D721Med (cell line): ENCODE data around the gene SMG6.

ENCODE experiments used
- DNase-seq: peaks from one replicate; pipeline ENCODE4 v3.0.0; 2011; ENCODE audit warnings: low spot score; ENCODE audit not compliant: insufficient read length
- FAIRE-seq: peaks from 2 replicates; lab custom pipeline; 2011; peaks lifted over from hg19 to GRCh38; lab: Jason Lieb, UNC
- TF ChIP-seq, protein P1 (sequence below): IDR thresholded peaks from 2 replicates; pipeline ENCODE4 v1.5.1; 2012; ENCODE audit warnings: mild to moderate bottlenecking, control low read depth; ENCODE audit not compliant: insufficient read depth; ENCODE audit errors: missing control alignments

SMG6 gene

DNA sequence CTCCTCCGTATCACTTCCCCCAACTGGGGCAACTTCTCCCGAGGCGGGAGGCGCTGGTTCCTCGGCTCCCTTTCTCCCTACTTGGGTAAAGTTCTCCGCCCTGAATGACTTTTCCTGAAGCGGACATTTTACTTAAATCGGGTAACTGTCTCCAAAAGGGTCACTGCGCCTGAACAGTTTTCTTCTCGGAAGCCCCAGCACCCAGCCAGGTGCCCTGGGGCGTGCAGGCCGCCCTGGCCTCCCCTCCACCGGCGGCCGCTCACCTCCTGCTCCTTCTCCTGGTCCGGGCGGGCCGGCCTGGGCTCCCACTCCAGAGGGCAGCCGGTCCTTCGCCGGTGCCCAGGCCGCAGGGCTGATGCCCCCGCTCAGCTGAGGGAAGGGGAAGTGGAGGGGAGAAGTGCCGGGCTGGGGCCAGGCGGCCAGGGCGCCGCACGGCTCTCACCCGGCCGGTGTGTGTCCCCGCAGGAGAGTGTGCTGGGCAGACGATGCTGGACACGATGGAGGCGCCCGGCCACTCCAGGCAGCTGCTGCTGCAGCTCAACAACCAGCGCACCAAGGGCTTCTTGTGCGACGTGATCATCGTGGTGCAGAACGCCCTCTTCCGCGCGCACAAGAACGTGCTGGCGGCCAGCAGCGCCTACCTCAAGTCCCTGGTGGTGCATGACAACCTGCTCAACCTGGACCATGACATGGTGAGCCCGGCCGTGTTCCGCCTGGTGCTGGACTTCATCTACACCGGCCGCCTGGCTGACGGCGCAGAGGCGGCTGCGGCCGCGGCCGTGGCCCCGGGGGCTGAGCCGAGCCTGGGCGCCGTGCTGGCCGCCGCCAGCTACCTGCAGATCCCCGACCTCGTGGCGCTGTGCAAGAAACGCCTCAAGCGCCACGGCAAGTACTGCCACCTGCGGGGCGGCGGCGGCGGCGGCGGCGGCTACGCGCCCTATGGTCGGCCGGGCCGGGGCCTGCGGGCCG lies 247.1 kb downstream of the SMG6 start:
- FAIRE-seq (no peak), DNase-seq (no peak)
- TF ChIP-seq, protein P1, sequence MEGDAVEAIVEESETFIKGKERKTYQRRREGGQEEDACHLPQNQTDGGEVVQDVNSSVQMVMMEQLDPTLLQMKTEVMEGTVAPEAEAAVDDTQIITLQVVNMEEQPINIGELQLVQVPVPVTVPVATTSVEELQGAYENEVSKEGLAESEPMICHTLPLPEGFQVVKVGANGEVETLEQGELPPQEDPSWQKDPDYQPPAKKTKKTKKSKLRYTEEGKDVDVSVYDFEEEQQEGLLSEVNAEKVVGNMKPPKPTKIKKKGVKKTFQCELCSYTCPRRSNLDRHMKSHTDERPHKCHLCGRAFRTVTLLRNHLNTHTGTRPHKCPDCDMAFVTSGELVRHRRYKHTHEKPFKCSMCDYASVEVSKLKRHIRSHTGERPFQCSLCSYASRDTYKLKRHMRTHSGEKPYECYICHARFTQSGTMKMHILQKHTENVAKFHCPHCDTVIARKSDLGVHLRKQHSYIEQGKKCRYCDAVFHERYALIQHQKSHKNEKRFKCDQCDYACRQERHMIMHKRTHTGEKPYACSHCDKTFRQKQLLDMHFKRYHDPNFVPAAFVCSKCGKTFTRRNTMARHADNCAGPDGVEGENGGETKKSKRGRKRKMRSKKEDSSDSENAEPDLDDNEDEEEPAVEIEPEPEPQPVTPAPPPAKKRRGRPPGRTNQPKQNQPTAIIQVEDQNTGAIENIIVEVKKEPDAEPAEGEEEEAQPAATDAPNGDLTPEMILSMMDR: no peak

DNA sequence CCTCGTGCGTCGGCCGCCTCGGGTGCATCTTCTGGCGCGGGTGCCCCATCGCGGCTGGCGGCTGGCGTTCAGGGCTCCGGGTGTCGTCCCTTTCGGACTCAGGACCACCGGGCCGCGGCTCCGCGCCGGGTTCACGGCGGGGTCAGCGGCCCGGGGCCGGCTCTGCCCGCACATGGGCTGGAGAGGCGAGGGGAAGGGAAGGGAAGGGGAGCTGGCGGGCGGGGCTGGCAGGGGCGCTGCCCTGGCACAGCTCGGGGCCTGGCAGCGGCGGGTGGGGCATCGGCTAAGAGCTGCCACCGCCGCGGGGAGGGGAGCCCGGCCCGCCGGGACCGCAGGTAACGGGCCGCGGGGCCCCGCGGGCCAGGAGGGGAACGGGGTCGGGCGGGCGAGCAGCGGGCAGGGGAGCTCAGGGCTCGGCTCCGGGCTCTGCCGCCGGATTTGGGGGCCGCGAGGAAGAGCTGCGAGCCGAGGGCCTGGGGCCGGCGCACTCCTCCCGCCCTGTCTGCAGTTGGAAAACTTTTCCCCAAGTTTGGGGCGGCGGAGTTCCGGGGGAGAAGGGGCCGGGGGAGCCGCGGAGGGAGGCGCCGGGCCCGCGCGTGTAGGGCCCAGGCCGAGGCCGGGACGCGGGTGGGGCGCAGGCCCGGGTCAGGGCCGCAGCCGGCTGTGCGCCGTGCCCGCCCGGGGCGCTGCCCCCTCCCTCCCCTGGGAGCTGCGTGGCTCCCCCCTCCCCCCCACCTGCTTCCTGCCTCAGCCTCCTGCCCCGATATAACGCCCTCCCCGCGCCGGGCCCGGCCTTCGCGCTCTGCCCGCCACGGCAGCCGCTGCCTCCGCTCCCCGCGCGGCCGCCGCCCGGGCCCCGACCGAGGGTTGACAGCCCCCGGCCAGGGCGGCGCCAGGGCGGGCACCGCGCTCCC lies 248.0 kb downstream of the SMG6 start:
- TF ChIP-seq, protein P1: no peak
- no peak for FAIRE-seq
- DNase-seq: no peak

GRCh38 chr17:2054512-2055291 lies 248.9 kb downstream of the SMG6 start, which contains the start of gene HIC1:
HIC1 (plus strand) TSS chr17:2055103; CDS start chr17:2056691, 1,588 bp downstream.
- TF ChIP-seq, protein P1: peak; percentile 42
- FAIRE-seq (no peak), DNase-seq (peak; percentile 90)

GRCh38 chr17:2054262-2054511 lies 249.4 kb downstream of the SMG6 start:
- no peak for FAIRE-seq

GRCh38 chr17:2053380-2054261 lies 250.0 kb downstream of the SMG6 start:
- DNase-seq (no peak), FAIRE-seq (no peak)
- TF ChIP-seq, protein P1: peak; percentile 40

More at GRCh38 chr17:2054262-2054511, 249.4 kb downstream of the SMG6 start:
- TF ChIP-seq, protein P1: no peak
- DNase-seq: no peak
